ENCODE results near the gene PRKCE. TPM values are rescaled to one million over a fixed set of nuclear protein-coding genes. Genes with fewer than 3 reads are reported as not detected.

The PRKCE gene
- total RNA-seq, 1 experiment from 2014 or later: 14.8 TPM

DNA sequence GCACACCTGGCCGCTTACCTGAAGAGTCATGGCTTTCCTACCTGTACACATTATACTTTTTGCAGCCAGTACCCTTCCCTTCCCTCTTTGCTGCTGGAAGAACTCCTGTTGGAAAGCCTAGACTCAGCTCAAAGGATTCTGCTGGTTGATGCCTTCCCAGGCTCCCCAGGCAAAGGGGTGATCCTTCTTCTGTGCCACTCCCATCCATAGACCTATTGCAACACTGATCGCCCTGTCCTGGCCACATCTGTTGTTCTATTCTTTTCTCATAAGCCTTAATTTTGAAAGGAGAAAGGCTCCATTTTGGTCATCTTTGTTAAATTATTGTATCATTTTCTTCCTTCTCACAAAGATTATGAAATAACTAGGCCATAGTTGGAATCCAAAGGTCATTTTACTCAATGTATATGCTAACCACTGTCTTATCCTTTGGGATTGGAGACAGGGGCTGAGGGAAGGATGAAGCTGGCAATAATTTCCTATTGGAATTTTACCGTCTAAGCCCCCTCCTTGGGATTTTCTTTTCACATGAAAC lies 3.4 kb upstream of the PRKCE start:
- Histone ChIP-seq H3K27ac (ENCODE audit: low read depth, low read length) (no peak overlapping the region), H3K9me3 (ENCODE audit: control insufficient read depth in 1 of 2, insufficient read depth in 1 of 2, low read depth in 1 of 2, low read length in 2 of 2) (no peaks in the 10 kb centered on the region), H3K4me1 (ENCODE audit: control insufficient read depth in 1 of 2, insufficient read depth in 2 of 2, low read length in 2 of 2) (peaks cover 15 to 30% of the 10 kb centered on the region in 2 experiments), H3K36me3 (ENCODE audit: control insufficient read depth in 1 of 2, insufficient read depth in 2 of 2, low read length in 2 of 2) (no peaks in the 10 kb centered on the region), H3K9me2 (ENCODE audit: insufficient read depth) (no peaks in the 10 kb centered on the region), H3K79me2 (ENCODE audit: insufficient read depth, low read length) (peaks cover 15% of the 10 kb centered on the region), H3K9ac (ENCODE audit: low read length) (no peak overlapping the region), H2AFZ (ENCODE audit: low read depth, low read length, poor library complexity, severe bottlenecking) (no peak overlapping the region), H3K27me3 (ENCODE audit: insufficient read depth, low read length) (no peaks in the 10 kb centered on the region), H3K4me2 (ENCODE audit: low read length) (no peak overlapping the region), H3K4me3 (replicated peaks in 1 of 2; ENCODE audit: low read depth in 1 of 2, low read length in 2 of 2) (no peak overlapping the region), H4K20me1 (ENCODE audit: insufficient read depth) (no peaks in the 10 kb centered on the region)
- ATAC-seq (no peak), DNase-seq (ENCODE audit: low read depth, low spot score) (no peak)
- ChIA-PET RAD21 (ENCODE audit: low non-redundant PET in 1 of 2, low total read pairs in 2 of 2, uncharacterized antibody in 2 of 2, unreplicated experiment in 2 of 2) (no interaction called here), POLR2A (no interaction called here), CTCF (no interaction called here)
- no TSS peak for BruUV-seq (replicated peaks)
- intact Hi-C loops (cut with micrococcal nuclease): no loop called here
- TF ChIP-seq SRF (IDR thresholded peaks at IDR 0.05; ENCODE audit: low read depth) (no peak), CEBPB (IDR thresholded peaks at IDR 0.05; ENCODE audit: low read depth) (no peak), POLR2A (IDR thresholded peaks at IDR 0.05; ENCODE audit: borderline replicate concordance, extremely low read depth, insufficient read depth, insufficient read length) (no peak), EGR1 (IDR thresholded peaks at IDR 0.05; ENCODE audit: low read depth) (no peak)
- TF ChIP-seq, protein P1, sequence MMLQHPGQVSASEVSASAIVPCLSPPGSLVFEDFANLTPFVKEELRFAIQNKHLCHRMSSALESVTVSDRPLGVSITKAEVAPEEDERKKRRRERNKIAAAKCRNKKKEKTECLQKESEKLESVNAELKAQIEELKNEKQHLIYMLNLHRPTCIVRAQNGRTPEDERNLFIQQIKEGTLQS (IDR thresholded peaks at IDR 0.05): no peak

- intact Hi-C loops (cut with micrococcal nuclease): no loop called here
- Histone ChIP-seq H3K9me3 (ENCODE audit: control insufficient read depth in 1 of 2, insufficient read depth in 1 of 2, low read depth in 1 of 2, low read length in 2 of 2) (no peaks in the 10 kb centered on the region), H3K4me3 (replicated peaks in 1 of 2; ENCODE audit: low read depth in 1 of 2, low read length in 2 of 2) (no peak overlapping the region), H3K4me1 (ENCODE audit: control insufficient read depth in 1 of 2, insufficient read depth in 2 of 2, low read length in 2 of 2) (peaks cover 15 to 24% of the 10 kb centered on the region in 2 experiments), H3K79me2 (ENCODE audit: insufficient read depth, low read length) (peaks cover 21% of the 10 kb centered on the region), H3K9ac (ENCODE audit: low read length) (no peak overlapping the region), H4K20me1 (ENCODE audit: insufficient read depth) (no peaks in the 10 kb centered on the region), H3K27me3 (ENCODE audit: insufficient read depth, low read length) (no peaks in the 10 kb centered on the region), H3K27ac (ENCODE audit: low read depth, low read length) (no peak overlapping the region), H2AFZ (ENCODE audit: low read depth, low read length, poor library complexity, severe bottlenecking) (no peak overlapping the region), H3K9me2 (ENCODE audit: insufficient read depth) (no peaks in the 10 kb centered on the region), H3K4me2 (ENCODE audit: low read length) (no peak overlapping the region), H3K36me3 (ENCODE audit: control insufficient read depth in 1 of 2, insufficient read depth in 2 of 2, low read length in 2 of 2) (no peaks in the 10 kb centered on the region)
- TF ChIP-seq CEBPB (IDR thresholded peaks at IDR 0.05; ENCODE audit: low read depth) (no peak), EGR1 (IDR thresholded peaks at IDR 0.05; ENCODE audit: low read depth) (no peak), EZH2 (IDR thresholded peaks at IDR 0.05) (no peak), CBX3 (IDR thresholded peaks at IDR 0.05; ENCODE audit: low read depth) (no peak), ZNF274 (IDR thresholded peaks at IDR 0.05; ENCODE audit: low read depth, low read length) (no peak), SP1 (IDR thresholded peaks at IDR 0.05; ENCODE audit: low read depth) (no peak), FOSL1 (IDR thresholded peaks at IDR 0.05; ENCODE audit: low read depth) (no peak), EZH2phosphoT487 (IDR thresholded peaks at IDR 0.05; ENCODE audit: borderline replicate concordance) (no peak), ELF1 (IDR thresholded peaks at IDR 0.05; ENCODE audit: borderline replicate concordance, low read depth) (no peak), TCF7L2 (IDR thresholded peaks at IDR 0.05; ENCODE audit: borderline replicate concordance, extremely low read depth, insufficient read depth, insufficient read length) (no peak), SIN3A (IDR thresholded peaks at IDR 0.05; ENCODE audit: low read depth) (no peak), JUND (IDR thresholded peaks at IDR 0.05) (no peak)
- TF ChIP-seq, protein P2, sequence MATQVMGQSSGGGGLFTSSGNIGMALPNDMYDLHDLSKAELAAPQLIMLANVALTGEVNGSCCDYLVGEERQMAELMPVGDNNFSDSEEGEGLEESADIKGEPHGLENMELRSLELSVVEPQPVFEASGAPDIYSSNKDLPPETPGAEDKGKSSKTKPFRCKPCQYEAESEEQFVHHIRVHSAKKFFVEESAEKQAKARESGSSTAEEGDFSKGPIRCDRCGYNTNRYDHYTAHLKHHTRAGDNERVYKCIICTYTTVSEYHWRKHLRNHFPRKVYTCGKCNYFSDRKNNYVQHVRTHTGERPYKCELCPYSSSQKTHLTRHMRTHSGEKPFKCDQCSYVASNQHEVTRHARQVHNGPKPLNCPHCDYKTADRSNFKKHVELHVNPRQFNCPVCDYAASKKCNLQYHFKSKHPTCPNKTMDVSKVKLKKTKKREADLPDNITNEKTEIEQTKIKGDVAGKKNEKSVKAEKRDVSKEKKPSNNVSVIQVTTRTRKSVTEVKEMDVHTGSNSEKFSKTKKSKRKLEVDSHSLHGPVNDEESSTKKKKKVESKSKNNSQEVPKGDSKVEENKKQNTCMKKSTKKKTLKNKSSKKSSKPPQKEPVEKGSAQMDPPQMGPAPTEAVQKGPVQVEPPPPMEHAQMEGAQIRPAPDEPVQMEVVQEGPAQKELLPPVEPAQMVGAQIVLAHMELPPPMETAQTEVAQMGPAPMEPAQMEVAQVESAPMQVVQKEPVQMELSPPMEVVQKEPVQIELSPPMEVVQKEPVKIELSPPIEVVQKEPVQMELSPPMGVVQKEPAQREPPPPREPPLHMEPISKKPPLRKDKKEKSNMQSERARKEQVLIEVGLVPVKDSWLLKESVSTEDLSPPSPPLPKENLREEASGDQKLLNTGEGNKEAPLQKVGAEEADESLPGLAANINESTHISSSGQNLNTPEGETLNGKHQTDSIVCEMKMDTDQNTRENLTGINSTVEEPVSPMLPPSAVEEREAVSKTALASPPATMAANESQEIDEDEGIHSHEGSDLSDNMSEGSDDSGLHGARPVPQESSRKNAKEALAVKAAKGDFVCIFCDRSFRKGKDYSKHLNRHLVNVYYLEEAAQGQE (IDR thresholded peaks at IDR 0.05; ENCODE audit: low read depth): no peak
- DNase-seq (ENCODE audit: low read depth, low spot score): no peak
- ATAC-seq: no peak
- ChIA-PET POLR2A (no interaction called here), RAD21 (ENCODE audit: low non-redundant PET in 1 of 2, low total read pairs in 2 of 2, uncharacterized antibody in 2 of 2, unreplicated experiment in 2 of 2) (no interaction called here), CTCF (no interaction called here)
- no TSS peak for BruUV-seq (replicated peaks)
Observed at GRCh38 chr2:45648636-45649035, 2.8 kb upstream of the PRKCE start.
